Measurements from ENCODE around the gene PUSL1.

DNA sequence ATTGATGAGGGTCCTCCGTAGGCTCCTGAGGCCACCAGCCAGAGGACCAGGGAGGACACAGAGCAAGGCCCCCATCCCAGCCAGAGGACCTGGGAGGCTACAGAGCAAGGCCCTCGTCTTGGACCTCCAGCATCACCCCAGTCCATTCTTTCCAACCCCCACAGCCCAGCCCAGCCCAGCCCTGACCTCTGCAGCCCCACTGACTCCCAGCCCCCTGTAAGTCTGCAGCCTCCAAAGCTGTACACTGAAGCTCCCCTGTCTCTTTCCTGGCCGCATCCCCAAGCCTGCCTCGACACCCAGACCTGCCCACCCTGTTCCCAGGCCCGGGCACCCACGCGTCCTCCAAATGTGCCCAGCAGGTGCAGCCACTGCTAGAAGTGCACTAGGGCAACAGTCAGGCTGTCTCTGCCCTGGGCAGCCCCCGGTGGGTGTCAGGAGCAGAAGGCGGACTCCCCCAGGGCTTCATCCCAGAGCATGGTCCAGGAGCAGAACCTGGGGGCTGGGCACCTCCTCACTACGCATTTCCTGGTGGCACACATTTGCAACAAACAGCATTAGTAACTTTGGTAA is 38.7 kb downstream of the PUSL1 start:
- TF ChIP-seq POLR2AphosphoS5 (IDR thresholded peaks at IDR 0.05; ENCODE audit: low read depth, low read length) = no peak
- no peak for TF ChIP-seq SIN3A (IDR thresholded peaks at IDR 0.05; ENCODE audit: borderline replicate concordance, insufficient read depth, low read length)
- TF ChIP-seq TAF1 (IDR thresholded peaks at IDR 0.05; ENCODE audit: borderline replicate concordance, insufficient read depth, low read length) = no peak
